GM21528 (cell line): Measurements from ENCODE around the gene PHACTR4.
"Not testable (repeated sequence)": the region's sequence is repeated elsewhere in the genome, so short reads cannot be mapped to it uniquely, and the experiment has no call there.

ENCODE experiments used
- ATAC-seq: cut with Tn5 transposase; IDR thresholded peaks from one replicate; pipeline ENCODE4 v1.9.1; 2021; ENCODE audit warnings: mild to moderate bottlenecking, moderate library complexity; ENCODE audit not compliant: unreplicated experiment, low FRiP score

PHACTR4 gene

DNA sequence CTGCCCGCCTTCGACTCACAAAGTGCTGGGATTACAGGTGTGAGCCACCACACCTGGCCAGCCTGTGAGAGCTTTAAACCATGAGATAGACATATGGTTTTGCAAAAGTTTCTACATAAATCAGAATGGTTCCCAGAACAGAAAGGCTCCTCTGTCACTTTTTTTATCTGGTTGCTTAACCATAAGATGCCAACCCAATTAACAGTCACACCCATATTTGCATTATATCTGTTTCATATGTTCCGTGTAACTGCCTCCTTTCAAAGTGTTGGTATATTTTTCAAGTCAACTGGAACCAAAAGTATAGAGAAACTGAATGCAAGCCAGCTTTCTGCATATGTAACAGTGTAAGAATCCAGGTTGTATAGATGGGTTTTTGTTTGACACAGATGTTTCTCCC is 112.6 kb downstream of the PHACTR4 start:
- no peak for ATAC-seq

GRCh38 chr1:28482702-28483101 is 113.2 kb downstream of the PHACTR4 start:
- no peak for ATAC-seq

DNA sequence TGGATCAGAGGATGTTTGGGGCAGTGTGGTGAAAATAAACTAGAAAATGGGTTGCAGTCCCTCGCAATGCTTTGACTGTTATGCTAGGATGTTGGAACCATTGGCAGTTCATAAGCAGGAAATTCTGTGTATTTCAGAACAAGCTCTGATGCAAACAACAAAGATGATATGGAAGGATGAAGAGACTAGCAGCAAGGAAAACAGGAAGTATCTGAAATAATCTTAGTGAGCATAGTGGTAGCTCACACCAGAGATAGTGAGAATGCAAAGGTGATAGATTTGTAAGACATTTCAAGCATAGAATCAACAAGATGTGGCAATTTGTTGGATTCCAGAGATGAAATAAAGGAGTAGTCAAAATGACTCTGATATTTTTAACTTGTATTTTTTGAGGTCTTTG is 125.2 kb downstream of the PHACTR4 start:
- ATAC-seq: no peak

GRCh38 chr1:28499553-28499952 is 130.0 kb downstream of the PHACTR4 start:
- ATAC-seq: no peak

GRCh38 chr1:28501925-28502324 is 132.4 kb downstream of the PHACTR4 start:
- no peak for ATAC-seq

- no peak for ATAC-seq
These were observed 133.6 kb downstream of the PHACTR4 start for GRCh38 chr1:28503117-28503516.

DNA sequence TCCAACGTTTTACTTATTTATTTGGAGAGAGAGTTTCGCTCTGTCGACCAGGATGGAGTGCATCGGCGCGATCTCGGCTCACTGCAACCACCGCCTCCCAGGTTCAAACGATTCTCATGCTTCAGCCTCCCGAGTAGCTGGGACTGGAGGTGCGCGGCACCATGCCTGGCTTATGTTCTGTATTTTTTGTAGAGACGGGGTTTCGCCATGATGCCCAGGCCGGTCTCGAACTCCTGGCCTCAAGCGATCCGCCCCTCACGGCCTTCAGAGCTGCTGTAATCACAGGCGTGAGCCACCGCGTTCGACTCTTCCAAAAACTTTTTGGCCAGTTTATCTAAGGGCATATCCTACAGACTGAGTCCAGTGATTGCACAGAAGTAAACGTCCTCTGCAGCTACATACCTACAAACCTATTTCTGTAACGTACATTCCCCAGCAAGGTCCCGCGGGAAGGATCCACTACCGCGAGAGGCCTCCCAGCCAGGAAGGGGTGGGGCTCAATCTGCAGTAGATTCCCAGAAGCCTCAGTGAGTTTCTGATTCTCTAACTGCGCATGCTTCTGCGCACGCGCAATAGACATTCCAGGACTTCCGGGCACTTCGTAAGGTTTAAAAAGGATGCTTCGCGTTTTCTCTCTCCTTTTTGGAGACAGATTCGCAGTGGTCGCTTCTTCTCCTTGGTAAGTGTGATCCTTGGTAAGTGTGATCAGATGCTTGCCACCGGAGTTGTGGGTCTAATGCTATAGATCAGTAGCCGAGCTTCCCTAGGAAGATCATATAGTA is 136.1 kb downstream of the PHACTR4 start, which contains the start of gene RCC1:
Gene RCC1, plus strand, starts transcription at position 638 of the 782 bp plus-strand sequence. CDS start 23,824 bp downstream, outside the sequence.
- ATAC-seq: peak; percentile 64

DNA sequence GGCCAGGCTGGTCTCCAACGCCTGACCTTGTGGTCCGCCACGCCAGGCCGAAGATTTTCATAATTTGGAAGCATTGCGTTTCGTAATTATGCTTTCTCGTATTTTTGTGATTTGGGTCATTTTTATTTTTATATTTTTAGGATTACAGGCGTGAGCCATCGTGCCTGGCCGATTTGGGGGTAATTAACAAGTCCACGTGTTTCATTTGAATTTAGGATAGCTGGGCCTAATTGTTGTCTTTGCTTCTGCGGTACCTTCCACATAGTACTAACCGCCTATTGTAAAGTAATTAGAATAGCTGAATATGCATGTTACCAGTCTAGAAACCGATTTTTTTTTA is 137.3 kb downstream of the PHACTR4 start:
- ATAC-seq: no peak

- ATAC-seq: no peak
These were observed 137.7 kb downstream of the PHACTR4 start for GRCh38 chr1:28507247-28507645.

- ATAC-seq: no peak
These were observed 138.3 kb downstream of the PHACTR4 start for GRCh38 chr1:28507646-28508434.

GRCh38 chr1:28508435-28508754 is 138.9 kb downstream of the PHACTR4 start:
- ATAC-seq: no peak

DNA sequence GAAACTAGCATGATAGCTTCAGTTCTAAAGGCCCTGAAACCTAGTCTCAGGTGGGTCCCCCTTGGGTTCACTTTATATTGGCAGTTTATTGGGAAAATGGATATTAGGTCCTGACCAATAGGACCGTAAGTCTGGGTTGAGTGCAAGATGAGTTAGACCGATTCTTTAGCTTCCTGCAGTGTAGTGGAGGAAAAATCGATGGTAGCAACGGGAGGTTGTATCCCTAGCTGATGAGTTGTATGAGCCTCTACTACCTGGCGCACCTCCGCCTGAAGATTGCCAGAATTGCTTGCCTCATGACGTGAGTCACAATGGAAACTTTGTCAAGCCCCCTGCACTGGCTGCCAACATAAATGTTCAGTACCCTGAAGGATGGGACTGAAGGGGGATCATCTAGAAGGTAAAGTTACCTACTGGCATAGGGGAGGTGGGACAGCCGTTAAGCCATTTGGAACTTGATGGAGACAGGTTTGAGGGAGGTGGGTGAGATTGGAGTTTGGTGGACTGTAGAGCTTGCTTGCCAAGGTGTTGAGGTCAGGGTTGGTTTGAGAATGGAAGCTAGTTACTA is 140.2 kb downstream of the PHACTR4 start:
- ATAC-seq: no peak

DNA sequence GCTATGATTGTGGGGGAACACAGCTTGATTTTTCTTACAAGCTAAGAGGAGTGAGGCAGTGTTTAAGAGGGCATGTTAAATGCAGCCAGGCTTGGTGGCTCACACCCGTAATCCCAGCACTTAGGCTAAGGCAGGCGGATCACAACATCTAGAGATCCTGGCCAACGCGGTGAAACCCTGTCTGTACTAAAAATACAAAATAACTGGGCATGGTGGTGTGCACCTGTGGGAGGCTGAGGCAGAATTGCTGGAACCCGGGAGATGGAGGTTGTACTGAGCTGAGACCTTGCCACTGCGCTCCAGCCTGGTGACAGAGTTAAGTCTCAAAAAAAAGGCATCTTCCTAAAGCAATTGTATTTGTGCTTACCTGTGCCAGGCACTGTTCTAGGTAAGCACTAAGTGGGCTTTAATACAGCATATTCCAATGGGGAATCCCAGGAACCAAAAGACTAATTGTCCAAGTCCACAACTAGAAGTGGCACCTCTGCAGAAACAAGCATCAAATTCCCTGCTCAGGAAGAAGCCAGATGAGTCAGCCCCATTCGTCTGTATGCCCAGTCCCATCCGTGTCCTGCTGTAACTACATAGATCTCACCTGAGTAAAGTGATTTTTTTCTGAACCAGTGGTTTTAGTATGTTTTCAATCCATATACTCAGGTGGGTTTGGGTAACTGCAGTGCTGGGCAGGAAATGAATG is 140.9 kb downstream of the PHACTR4 start:
- no peak for ATAC-seq

DNA sequence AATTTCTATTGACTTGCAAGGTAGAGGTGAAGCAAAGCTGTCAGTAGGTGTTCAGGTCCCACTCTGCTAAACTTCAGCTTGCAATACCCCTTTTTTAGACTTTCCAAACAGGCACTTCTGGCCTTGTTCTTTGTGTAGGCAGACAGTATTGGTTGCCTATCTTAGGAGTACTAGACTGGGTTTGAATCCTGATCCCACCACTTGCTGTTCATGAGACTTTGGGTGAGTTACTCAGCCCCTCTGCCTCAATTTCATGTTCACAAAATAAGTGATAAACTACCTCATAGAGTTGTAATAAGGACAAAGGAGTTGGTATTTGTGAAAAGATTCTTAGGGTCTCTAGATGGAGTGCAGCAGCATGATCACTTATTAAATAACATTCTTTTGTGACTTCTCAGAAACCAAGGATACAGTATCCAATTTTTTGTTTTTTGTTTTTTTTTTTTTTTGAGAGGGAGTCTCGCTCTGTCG is 141.5 kb downstream of the PHACTR4 start:
- ATAC-seq: no peak

- ATAC-seq: no peak
These were observed 142.6 kb downstream of the PHACTR4 start for GRCh38 chr1:28512058-28512611.

DNA sequence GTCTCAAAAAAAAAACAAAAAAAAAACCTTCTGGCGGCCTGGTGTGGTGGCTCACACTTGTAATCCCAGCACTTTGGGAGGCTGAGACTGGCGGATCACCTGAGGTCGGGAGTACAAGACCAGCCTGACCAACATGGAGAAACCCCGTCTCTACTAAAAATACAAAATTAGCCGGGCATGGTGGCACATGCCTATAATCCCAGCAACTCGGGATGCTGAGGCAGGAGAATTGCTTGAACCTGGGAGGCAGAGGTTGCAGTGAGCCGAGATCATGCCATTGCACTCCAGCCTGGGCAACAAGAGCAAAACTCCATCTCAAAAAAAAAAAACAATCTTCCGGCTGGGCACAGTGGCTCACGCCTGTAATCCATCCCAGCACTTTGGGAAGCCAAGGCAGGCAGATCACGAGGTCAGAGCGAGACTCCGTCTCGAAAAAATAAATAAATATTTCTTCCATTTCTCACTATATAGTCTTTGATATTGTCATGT is 144.9 kb downstream of the PHACTR4 start:
- not testable (repeated sequence) for ATAC-seq

GRCh38 chr1:28516518-28516956 is 147.0 kb downstream of the PHACTR4 start:
- no peak for ATAC-seq

- ATAC-seq: no peak
These were observed 148.1 kb downstream of the PHACTR4 start for GRCh38 chr1:28517649-28517999.

- ATAC-seq: peak; percentile 67
These were observed 148.6 kb downstream of the PHACTR4 start for GRCh38 chr1:28518000-28518744.
